Measurements from ENCODE around the gene SIPA1L3.
"Not testable (repeated sequence)": the region's sequence is repeated elsewhere in the genome, so short reads cannot be mapped to it uniquely, and the experiment has no call there.

Gene SIPA1L3

GRCh38 chr19:38224014-38224862 is 317.2 kb downstream of the SIPA1L3 start, which contains the start of gene DPF1:
DPF1 (minus strand) TSS chr19:38224222; CDS start chr19:38224142, 80 bp downstream.
- Histone ChIP-seq H3K36me3 (ENCODE audit: control insufficient read depth in 4 of 4, insufficient read depth in 4 of 4, low read length in 3 of 4) (no peaks in the 10 kb centered on the region), H3K27ac (ENCODE audit: insufficient read depth in 1 of 2, low read depth in 1 of 2, low read length in 2 of 2, poor library complexity in 1 of 2, severe bottlenecking in 2 of 2) (no peak within 1 kb of the TSS), H3K9me3 (ENCODE audit: control extremely low read depth in 1 of 5, control insufficient read depth in 4 of 5, insufficient read depth in 2 of 5, low read depth in 1 of 5, low read length in 4 of 5) (no peaks in the 10 kb centered on the region), H3K4me1 (ENCODE audit: control extremely low read depth in 1 of 4, control insufficient read depth in 4 of 4, insufficient read depth in 4 of 4, low read length in 3 of 4) (peaks cover 0 to 27% (median 21%) of the 10 kb centered on the region in 4 experiments), H3K27me3 (replicated peaks in 2 of 5; ENCODE audit: control insufficient read depth in 4 of 5, insufficient read depth in 5 of 5, low read length in 4 of 5) (peaks cover 8 to 80% (median 27%) of the 10 kb centered on the region in 5 experiments), H3K4me3 (ENCODE audit: control insufficient read depth in 1 of 7, extremely low read depth in 1 of 7, insufficient read depth in 4 of 7, low read depth in 2 of 7, low read length in 6 of 7) (peak within 1 kb of the TSS in 6 of 7 experiments; percentile 32 to 80 (median 56))
- WGBS (ENCODE audit: insufficient coverage) = under 1% methylated on average over 57 of the region's 61 CpGs
- CTCF ChIA-PET = interaction anchor here (1.1 to 1.7 kb wide), 6 partner anchors 9 to 321 kb away, joined by 3 to 8 read pairs (median 4); no protein-coding TSS in a partner anchor
- DNase-seq = peak; percentile 63 to 81 (median 67)
- POLR2A ChIA-PET = no interaction called here

GRCh38 chr19:38224863-38225218 is 317.8 kb downstream of the SIPA1L3 start:
- H3K27ac ChIP-seq (ENCODE audit: insufficient read depth in 1 of 2, low read depth in 1 of 2, low read length in 2 of 2, poor library complexity in 1 of 2, severe bottlenecking in 2 of 2); H3K4me3 ChIP-seq (ENCODE audit: control insufficient read depth in 1 of 7, extremely low read depth in 1 of 7, insufficient read depth in 4 of 7, low read depth in 2 of 7, low read length in 6 of 7); H3K36me3 ChIP-seq (ENCODE audit: control insufficient read depth in 4 of 4, insufficient read depth in 4 of 4, low read length in 3 of 4); H3K9me3 ChIP-seq (ENCODE audit: control extremely low read depth in 1 of 5, control insufficient read depth in 4 of 5, insufficient read depth in 2 of 5, low read depth in 1 of 5, low read length in 4 of 5); POLR2A ChIA-PET; DNase-seq: not testable (repeated sequence)
- WGBS (ENCODE audit: insufficient coverage) = 96% methylated on average over 4 of the region's 6 CpGs
- Histone ChIP-seq H3K27me3 (replicated peaks in 2 of 5; ENCODE audit: control insufficient read depth in 4 of 5, insufficient read depth in 5 of 5, low read length in 4 of 5) (peaks cover 8 to 84% (median 27%) of the 10 kb centered on the region in 5 experiments), H3K4me1 (ENCODE audit: control extremely low read depth in 1 of 4, control insufficient read depth in 4 of 4, insufficient read depth in 4 of 4, low read length in 3 of 4) (peaks cover 0 to 28% (median 21%) of the 10 kb centered on the region in 4 experiments)
- CTCF ChIA-PET = interaction anchor here (1.1 to 1.7 kb wide), 6 partner anchors 10 to 321 kb away, joined by 3 to 8 read pairs (median 4); no protein-coding TSS in a partner anchor

GRCh38 chr19:38227287-38228004 is 320.4 kb downstream of the SIPA1L3 start:
- no peaks in the 10 kb centered on the region for H3K9me3 ChIP-seq (ENCODE audit: control extremely low read depth in 1 of 5, control insufficient read depth in 4 of 5, insufficient read depth in 2 of 5, low read depth in 1 of 5, low read length in 4 of 5)
- POLR2A ChIA-PET = no interaction called here
- H3K36me3 ChIP-seq (ENCODE audit: control insufficient read depth in 4 of 4, insufficient read depth in 4 of 4, low read length in 3 of 4) = no peaks in the 10 kb centered on the region
- CTCF ChIA-PET = interaction anchor here (1.1 to 1.3 kb wide), 4 partner anchors 19 to 108 kb away, joined by 3 to 4 read pairs (median 3); partner anchors contain the start of gene CATSPERG
- H3K4me1 ChIP-seq (ENCODE audit: control extremely low read depth in 1 of 4, control insufficient read depth in 4 of 4, insufficient read depth in 4 of 4, low read length in 3 of 4) = peaks cover 0 to 28% (median 21%) of the 10 kb centered on the region in 4 experiments
- no peak overlapping the region for H3K4me3 ChIP-seq (ENCODE audit: control insufficient read depth in 1 of 7, extremely low read depth in 1 of 7, insufficient read depth in 4 of 7, low read depth in 2 of 7, low read length in 6 of 7)
- no peak overlapping the region for H3K27ac ChIP-seq (ENCODE audit: insufficient read depth in 1 of 2, low read depth in 1 of 2, low read length in 2 of 2, poor library complexity in 1 of 2, severe bottlenecking in 2 of 2)
- DNase-seq = no peak
- WGBS (ENCODE audit: insufficient coverage) = 61% methylated on average over 6 of the region's 11 CpGs
- H3K27me3 ChIP-seq (replicated peaks in 2 of 5; ENCODE audit: control insufficient read depth in 4 of 5, insufficient read depth in 5 of 5, low read length in 4 of 5) = peaks cover 8 to 85% (median 32%) of the 10 kb centered on the region in 5 experiments

- ChIA-PET CTCF (interaction anchor here (1.2 to 1.3 kb wide), 2 partner anchors 18 to 22 kb away, joined by 3 to 4 read pairs; no protein-coding TSS in a partner anchor), POLR2A (no interaction called here)
- Histone ChIP-seq H3K36me3 (ENCODE audit: control insufficient read depth in 4 of 4, insufficient read depth in 4 of 4, low read length in 3 of 4) (no peaks in the 10 kb centered on the region), H3K27me3 (replicated peaks in 2 of 5; ENCODE audit: control insufficient read depth in 4 of 5, insufficient read depth in 5 of 5, low read length in 4 of 5) (peaks cover 6 to 80% (median 29%) of the 10 kb centered on the region in 5 experiments), H3K4me1 (ENCODE audit: control extremely low read depth in 1 of 4, control insufficient read depth in 4 of 4, insufficient read depth in 4 of 4, low read length in 3 of 4) (peaks cover 0 to 28% (median 19%) of the 10 kb centered on the region in 4 experiments), H3K27ac (ENCODE audit: insufficient read depth in 1 of 2, low read depth in 1 of 2, low read length in 2 of 2, poor library complexity in 1 of 2, severe bottlenecking in 2 of 2) (no peak overlapping the region), H3K4me3 (ENCODE audit: control insufficient read depth in 1 of 7, extremely low read depth in 1 of 7, insufficient read depth in 4 of 7, low read depth in 2 of 7, low read length in 6 of 7) (no peak overlapping the region), H3K9me3 (ENCODE audit: control extremely low read depth in 1 of 5, control insufficient read depth in 4 of 5, insufficient read depth in 2 of 5, low read depth in 1 of 5, low read length in 4 of 5) (no peaks in the 10 kb centered on the region)
- 17% methylated on average over 2 of the region's 16 CpGs for WGBS (ENCODE audit: insufficient coverage)
- DNase-seq = no peak
These were observed 321.0 kb downstream of the SIPA1L3 start for GRCh38 chr19:38228005-38228377.

GRCh38 chr19:38228491-38229439 is 321.8 kb downstream of the SIPA1L3 start:
- ChIA-PET CTCF (interaction anchor here (1.2 kb wide), 1 partner anchor 15 kb away, joined by 3 read pairs; no protein-coding TSS in a partner anchor), POLR2A (no interaction called here)
- H3K4me3 ChIP-seq (ENCODE audit: control insufficient read depth in 1 of 7, extremely low read depth in 1 of 7, insufficient read depth in 4 of 7, low read depth in 2 of 7, low read length in 6 of 7) = peak overlapping the region in 4 of 7 experiments; percentile 7 to 58 (median 46)
- H3K4me1 ChIP-seq (ENCODE audit: control extremely low read depth in 1 of 4, control insufficient read depth in 4 of 4, insufficient read depth in 4 of 4, low read length in 3 of 4) = peaks cover 0 to 21% (median 14%) of the 10 kb centered on the region in 4 experiments
- WGBS (ENCODE audit: insufficient coverage) = 3% methylated on average over 39 of the region's 80 CpGs
- H3K27ac ChIP-seq (ENCODE audit: insufficient read depth in 1 of 2, low read depth in 1 of 2, low read length in 2 of 2, poor library complexity in 1 of 2, severe bottlenecking in 2 of 2) = no peak overlapping the region
- no peak for DNase-seq
- no peaks in the 10 kb centered on the region for H3K9me3 ChIP-seq (ENCODE audit: control extremely low read depth in 1 of 5, control insufficient read depth in 4 of 5, insufficient read depth in 2 of 5, low read depth in 1 of 5, low read length in 4 of 5)
- peaks cover 0 to 72% (median 24%) of the 10 kb centered on the region in 5 experiments for H3K27me3 ChIP-seq (replicated peaks in 2 of 5; ENCODE audit: control insufficient read depth in 4 of 5, insufficient read depth in 5 of 5, low read length in 4 of 5)
- no peaks in the 10 kb centered on the region for H3K36me3 ChIP-seq (ENCODE audit: control insufficient read depth in 4 of 4, insufficient read depth in 4 of 4, low read length in 3 of 4)

GRCh38 chr19:38229585-38230073 is 322.6 kb downstream of the SIPA1L3 start:
- POLR2A ChIA-PET = no interaction called here

More at GRCh38 chr19:38229585-38230073, 322.6 kb downstream of the SIPA1L3 start:
- CTCF ChIA-PET = interaction anchor here (1.2 kb wide), 1 partner anchor 15 kb away, joined by 3 read pairs; no protein-coding TSS in a partner anchor
- WGBS (ENCODE audit: insufficient coverage) = under 1% methylated on average over 41 of the region's 54 CpGs
- H3K4me1 ChIP-seq (ENCODE audit: control extremely low read depth in 1 of 4, control insufficient read depth in 4 of 4, insufficient read depth in 4 of 4, low read length in 3 of 4) = peaks cover 0 to 16% (median 10%) of the 10 kb centered on the region in 4 experiments
- no peaks in the 10 kb centered on the region for H3K36me3 ChIP-seq (ENCODE audit: control insufficient read depth in 4 of 4, insufficient read depth in 4 of 4, low read length in 3 of 4)
- H3K4me3 ChIP-seq (ENCODE audit: control insufficient read depth in 1 of 7, extremely low read depth in 1 of 7, insufficient read depth in 4 of 7, low read depth in 2 of 7, low read length in 6 of 7) = peak overlapping the region in 1 of 7 experiments; percentile 52
- no peaks in the 10 kb centered on the region for H3K9me3 ChIP-seq (ENCODE audit: control extremely low read depth in 1 of 5, control insufficient read depth in 4 of 5, insufficient read depth in 2 of 5, low read depth in 1 of 5, low read length in 4 of 5)
- no peak overlapping the region for H3K27ac ChIP-seq (ENCODE audit: insufficient read depth in 1 of 2, low read depth in 1 of 2, low read length in 2 of 2, poor library complexity in 1 of 2, severe bottlenecking in 2 of 2)
- peaks cover 0 to 63% (median 24%) of the 10 kb centered on the region in 5 experiments for H3K27me3 ChIP-seq (replicated peaks in 2 of 5; ENCODE audit: control insufficient read depth in 4 of 5, insufficient read depth in 5 of 5, low read length in 4 of 5)
- peak; percentile 87 to 90 (median 89) for DNase-seq

All from common myeloid progenitor, CD34-positive (primary cell).